ENCODE results near the gene HLA-DRB1. TPM values are rescaled to one million over a fixed set of nuclear protein-coding genes. Genes with fewer than 3 reads are reported as not detected.
"Not testable (repeated sequence)": the region's sequence is repeated elsewhere in the genome, so short reads cannot be mapped to it uniquely, and the experiment has no call there.

HLA-DRB1 gene
- total and polyA plus RNA-seq, 2 donors (not counting 3 experiments of a cell fraction or from before 2014, with no cell fraction given): not detected

DNA sequence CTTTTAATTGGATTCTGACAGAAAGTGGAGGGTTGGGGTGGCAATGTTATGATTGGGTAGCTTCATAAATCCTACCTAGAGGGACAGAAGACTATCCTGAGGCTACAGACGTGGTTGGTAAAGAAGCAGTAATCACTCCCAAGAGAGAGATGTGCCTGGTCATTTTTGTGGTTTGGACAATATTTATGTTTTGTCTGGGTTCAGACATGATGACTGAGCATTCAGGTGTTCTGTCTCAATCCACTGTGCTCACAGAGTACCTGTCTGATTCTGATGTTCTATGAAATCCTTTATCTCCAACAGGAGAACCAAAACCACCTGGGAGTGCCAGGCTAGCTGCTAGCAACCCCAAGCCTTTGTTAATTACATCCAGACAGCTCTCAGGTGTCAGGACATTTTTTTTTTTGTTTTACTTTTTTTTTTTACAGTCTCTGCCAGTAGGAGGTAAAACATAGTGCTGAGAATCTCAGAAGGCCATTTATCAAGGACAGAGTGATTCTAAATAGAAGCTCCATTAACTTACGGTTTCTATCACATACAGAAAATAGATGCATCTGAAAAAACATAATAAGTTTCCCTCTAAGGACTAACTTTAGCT is 46.0 kb upstream of the HLA-DRB1 start:
- no peak for DNase-seq (ENCODE audit: low read depth, low spot score)
- CTCF ChIA-PET: interaction anchor here (1.4 kb wide), 1 partner anchor 233 kb away, joined by 5 read pairs; no protein-coding TSS in a partner anchor
- intact Hi-C loops (cut with micrococcal nuclease) (no loop called here), dilution Hi-C loops (cut with MboI; ENCODE audit: extremely low pct_ligation_motif_present, low sequenced_read_pairs) (no loop called here)
- H2AFZ ChIP-seq (ENCODE audit: low read depth, low read length): no peak overlapping the region
- peaks cover 0 to 4% of the 10 kb centered on the region in 2 experiments for H3K27me3 ChIP-seq (ENCODE audit: control insufficient read depth in 2 of 2, insufficient read depth in 2 of 2, low read length in 2 of 2)
- no peaks in the 10 kb centered on the region for H3K9me1 ChIP-seq (replicated peaks; ENCODE audit: control insufficient read depth, extremely low read depth, insufficient read depth, low read length)
- no peak overlapping the region for H3K4me3 ChIP-seq (replicated peaks in 1 of 3; ENCODE audit: insufficient read depth in 1 of 3, low read depth in 1 of 3, low read length in 3 of 3)
- TF ChIP-seq POLR2AphosphoS5 (IDR thresholded peaks at IDR 0.05; ENCODE audit: insufficient read depth, low read depth, low read length): no peak
- no peaks in the 10 kb centered on the region for H3K4me1 ChIP-seq (ENCODE audit: control insufficient read depth, extremely low read depth, insufficient read depth, low read length)
- no peak for FAIRE-seq
- no peak overlapping the region for H3K4me2 ChIP-seq (ENCODE audit: insufficient read depth, low read length)
- no peaks in the 10 kb centered on the region for H4K20me1 ChIP-seq (replicated peaks; ENCODE audit: control insufficient read depth, extremely low read depth, insufficient read depth, low read length)
- no peak overlapping the region for H3K27ac ChIP-seq (ENCODE audit: insufficient read depth, low read depth, low read length)
- H3K79me2 ChIP-seq (ENCODE audit: control insufficient read depth, insufficient read depth, low read length): no peaks in the 10 kb centered on the region
- no TSS peak for BruUV-seq (replicated peaks)
- POLR2A ChIA-PET: no interaction called here
- no peaks in the 10 kb centered on the region for H3K9me3 ChIP-seq (replicated peaks; ENCODE audit: control insufficient read depth, insufficient read depth, low read length)
- H3K9ac ChIP-seq (replicated peaks; ENCODE audit: extremely low read depth, insufficient read depth, low read length): no peak overlapping the region
- H3K36me3 ChIP-seq (ENCODE audit: control insufficient read depth in 2 of 2, extremely low read depth in 1 of 2, insufficient read depth in 2 of 2, low read length in 2 of 2): no peaks in the 10 kb centered on the region

DNA sequence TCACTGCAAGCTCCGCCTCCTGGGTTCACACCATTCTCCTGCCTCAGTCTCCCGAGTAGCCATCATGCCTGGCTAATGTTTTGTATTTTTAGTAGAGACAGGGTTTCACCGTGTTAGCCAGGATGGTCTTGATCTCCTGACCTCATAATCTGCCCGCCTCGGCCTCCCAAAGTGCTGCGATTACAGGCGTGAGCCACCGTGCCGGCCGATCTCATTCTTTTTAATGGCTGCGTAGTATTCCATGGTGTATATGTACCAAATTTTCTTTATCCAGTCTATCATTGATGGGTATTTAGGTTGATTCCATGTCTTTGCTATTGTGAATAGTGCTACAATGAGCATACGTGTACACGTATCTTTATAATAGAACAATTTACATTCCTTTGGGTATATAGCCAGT is 40.1 kb upstream of the HLA-DRB1 start:
- H3K4me1 ChIP-seq (ENCODE audit: control insufficient read depth, extremely low read depth, insufficient read depth, low read length); H3K4me2 ChIP-seq (ENCODE audit: insufficient read depth, low read length); H3K9me3 ChIP-seq (replicated peaks; ENCODE audit: control insufficient read depth, insufficient read depth, low read length); H3K27me3 ChIP-seq (ENCODE audit: control insufficient read depth in 2 of 2, insufficient read depth in 2 of 2, low read length in 2 of 2); FAIRE-seq; intact Hi-C loops (cut with micrococcal nuclease); H3K4me3 ChIP-seq (replicated peaks in 1 of 3; ENCODE audit: insufficient read depth in 1 of 3, low read depth in 1 of 3, low read length in 3 of 3); H3K9me1 ChIP-seq (replicated peaks; ENCODE audit: control insufficient read depth, extremely low read depth, insufficient read depth, low read length); POLR2A ChIA-PET; DNase-seq (ENCODE audit: low read depth, low spot score); BruUV-seq (replicated peaks); H4K20me1 ChIP-seq (replicated peaks; ENCODE audit: control insufficient read depth, extremely low read depth, insufficient read depth, low read length); H3K79me2 ChIP-seq (ENCODE audit: control insufficient read depth, insufficient read depth, low read length); dilution Hi-C loops (cut with MboI; ENCODE audit: extremely low pct_ligation_motif_present, low sequenced_read_pairs); H3K27ac ChIP-seq (ENCODE audit: insufficient read depth, low read depth, low read length); H3K9ac ChIP-seq (replicated peaks; ENCODE audit: extremely low read depth, insufficient read depth, low read length); CTCF ChIA-PET; H3K36me3 ChIP-seq (ENCODE audit: control insufficient read depth in 2 of 2, extremely low read depth in 1 of 2, insufficient read depth in 2 of 2, low read length in 2 of 2); H2AFZ ChIP-seq (ENCODE audit: low read depth, low read length): not testable (repeated sequence)
